Myocyte (in vitro differentiated cells): ENCODE results near the gene CYSRT1. TPM values are rescaled to one million over a fixed set of nuclear protein-coding genes. Genes with fewer than 3 reads are reported as not detected.

ENCODE experiments used
- DNase-seq: peaks from one replicate; pipeline ENCODE4 v3.0.0-alpha.2; 2012; ENCODE audit warnings: low read depth
- total RNA-seq: library from RNA; depleted of rRNA; stranded (reverse); fragments of >200 nt; gene quantifications from 2 replicates; pipeline ENCODE4 v1.2.3, GENCODE V29; 2014

Gene CYSRT1
- total RNA-seq, 1 donor from 2014 or later, result 2.0 TPM

- DNase-seq, result no peak
Measured at GRCh38 chr9:137267933-137268355, 43.0 kb downstream of the CYSRT1 start.

GRCh38 chr9:137268538-137269201, 43.7 kb downstream of the CYSRT1 start:
- DNase-seq, result no peak

- DNase-seq, result peak; percentile 24
Measured at GRCh38 chr9:137269231-137269772, 44.3 kb downstream of the CYSRT1 start.

- peak; percentile 57 for DNase-seq
Measured at GRCh38 chr9:137270929-137271695, 46.1 kb downstream of the CYSRT1 start.

- no peak for DNase-seq
Measured at GRCh38 chr9:137271696-137272076, 46.7 kb downstream of the CYSRT1 start.

GRCh38 chr9:137272241-137273094, 47.5 kb downstream of the CYSRT1 start:
- no peak for DNase-seq

GRCh38 chr9:137273095-137273490, 48.1 kb downstream of the CYSRT1 start:
- no peak for DNase-seq

- DNase-seq, result no peak
Measured at GRCh38 chr9:137273611-137274320, 48.8 kb downstream of the CYSRT1 start.

- no peak for DNase-seq
Measured at GRCh38 chr9:137275203-137275587, 50.2 kb downstream of the CYSRT1 start.

Other genes starting within 250 kb of the CYSRT1 start
- gene PTGDS, start 247.7 kb upstream of the CYSRT1 start, total RNA-seq, result 126 and 177 TPM in 2 replicates
- 5.0 and 13.8 TPM in 2 replicates for gene LCNL1, start 242.2 kb upstream of the CYSRT1 start, total RNA-seq
- gene PAXX, start 232.8 kb upstream of the CYSRT1 start, total RNA-seq, result 57.3 and 67.3 TPM in 2 replicates
- not detected in 2 replicates for gene CLIC3, start 228.6 kb upstream of the CYSRT1 start, total RNA-seq
- 21.1 and 26.3 TPM in 2 replicates for gene ABCA2, start 196.9 kb upstream of the CYSRT1 start, total RNA-seq
- gene FUT7, start 193.1 kb upstream of the CYSRT1 start, total RNA-seq, result not detected in 2 replicates
- 4.8 TPM in 2 replicates for gene NPDC1, start 179.0 kb upstream of the CYSRT1 start, total RNA-seq
- gene ENTPD2, start 171.1 kb upstream of the CYSRT1 start, total RNA-seq, result 0.13 and 0.68 TPM in 2 replicates
- gene SAPCD2, start 154.6 kb upstream of the CYSRT1 start, total RNA-seq, result 1.9 and 4.7 TPM in 2 replicates
- 40.2 and 46.4 TPM in 2 replicates for gene UAP1L1, start 147.7 kb upstream of the CYSRT1 start, total RNA-seq
- 75.5 and 76.6 TPM in 2 replicates for gene MAN1B1, start 138.2 kb upstream of the CYSRT1 start, total RNA-seq
- gene DPP7, start 110.4 kb upstream of the CYSRT1 start, total RNA-seq, result 132 and 142 TPM in 2 replicates
- 0.05 TPM in 1 of 2 replicates, not detected in the other for gene GRIN1, start 86.0 kb upstream of the CYSRT1 start, total RNA-seq
- gene LRRC26, start 55.1 kb upstream of the CYSRT1 start, total RNA-seq, result not detected in 2 replicates
- gene TMEM210, start 53.1 kb upstream of the CYSRT1 start, total RNA-seq, result not detected in 2 replicates
- gene ANAPC2, start 36.6 kb upstream of the CYSRT1 start, total RNA-seq, result 28.7 and 30.6 TPM in 2 replicates
- 143 and 158 TPM in 2 replicates for gene SSNA1, start 36.5 kb upstream of the CYSRT1 start, total RNA-seq
- 19.5 and 25.3 TPM in 2 replicates for gene TPRN, start 24.4 kb upstream of the CYSRT1 start, total RNA-seq
- 39.2 and 48.4 TPM in 2 replicates for gene TMEM203, start 19.5 kb upstream of the CYSRT1 start, total RNA-seq
- gene NDOR1, start 19.5 kb upstream of the CYSRT1 start, total RNA-seq, result 6.1 and 10.5 TPM in 2 replicates
- gene RNF208, start 2.9 kb upstream of the CYSRT1 start, total RNA-seq, result 0.21 and 0.36 TPM in 2 replicates
- gene RNF224, start 2.3 kb downstream of the CYSRT1 start, total RNA-seq, result not detected in 2 replicates
- gene SLC34A3, start 5.7 kb downstream of the CYSRT1 start, total RNA-seq, result 0.56 and 0.62 TPM in 2 replicates
- 211 and 249 TPM in 2 replicates for gene TUBB4B, start 16.1 kb downstream of the CYSRT1 start, total RNA-seq
- not detected in 2 replicates for gene STPG3, start 26.1 kb downstream of the CYSRT1 start, total RNA-seq
- 37.3 and 48.3 TPM in 2 replicates for gene NELFB, start 30.2 kb downstream of the CYSRT1 start, total RNA-seq
- gene TOR4A, start 52.6 kb downstream of the CYSRT1 start, total RNA-seq, result 1.1 and 3.6 TPM in 2 replicates
- 1.2 and 2.0 TPM in 2 replicates for gene NRARP, start 77.1 kb downstream of the CYSRT1 start, total RNA-seq
- 12.5 and 15.3 TPM in 2 replicates for gene EXD3, start 198.0 kb downstream of the CYSRT1 start, total RNA-seq
- gene NOXA1, start 198.2 kb downstream of the CYSRT1 start, total RNA-seq, result 1.2 and 3.1 TPM in 2 replicates
- 0.19 and 0.31 TPM in 2 replicates for gene ENTPD8, start 216.2 kb downstream of the CYSRT1 start, total RNA-seq
- 53.9 and 69.9 TPM in 2 replicates for gene NSMF, start 234.2 kb downstream of the CYSRT1 start, total RNA-seq